ENCODE measurements around the gene S1PR3. TPM values are rescaled to one million over a fixed set of nuclear protein-coding genes. Genes with fewer than 3 reads are reported as not detected.
A peak's percentile ranks its signal among the peaks of the same experiment; 100 is the strongest.

S1PR3 gene
- total RNA-seq, 1 donor from 2014 or later = not detected

GRCh38 chr9:89000371-89000781 lies 9.1 kb downstream of the S1PR3 start:
- no peak overlapping the region for H3K27ac Mint-ChIP-seq
- H3K4me3 Mint-ChIP-seq = no peak overlapping the region
- DNase-seq = no peak
- POLR2A ChIA-PET = no interaction called here
- CTCF ChIA-PET = interaction anchor here (1.0 to 1.8 kb wide), 5 partner anchors 9 to 421 kb away, joined by 3 to 14 read pairs (median 7); no protein-coding TSS in a partner anchor
- no peaks in the 10 kb centered on the region for H3K9me3 Mint-ChIP-seq
- peaks cover 18% of the 10 kb centered on the region for H3K27me3 Mint-ChIP-seq
- H3K4me1 Mint-ChIP-seq = peaks cover 5% of the 10 kb centered on the region
- intact Hi-C loops (cut with micrococcal nuclease) = loop anchor here (5.0 kb wide), 1 partner anchor 423 kb away; no protein-coding TSS in a partner anchor
- ATAC-seq (ENCODE audit: low read depth) = no peak
- TF ChIP-seq, protein P1, sequence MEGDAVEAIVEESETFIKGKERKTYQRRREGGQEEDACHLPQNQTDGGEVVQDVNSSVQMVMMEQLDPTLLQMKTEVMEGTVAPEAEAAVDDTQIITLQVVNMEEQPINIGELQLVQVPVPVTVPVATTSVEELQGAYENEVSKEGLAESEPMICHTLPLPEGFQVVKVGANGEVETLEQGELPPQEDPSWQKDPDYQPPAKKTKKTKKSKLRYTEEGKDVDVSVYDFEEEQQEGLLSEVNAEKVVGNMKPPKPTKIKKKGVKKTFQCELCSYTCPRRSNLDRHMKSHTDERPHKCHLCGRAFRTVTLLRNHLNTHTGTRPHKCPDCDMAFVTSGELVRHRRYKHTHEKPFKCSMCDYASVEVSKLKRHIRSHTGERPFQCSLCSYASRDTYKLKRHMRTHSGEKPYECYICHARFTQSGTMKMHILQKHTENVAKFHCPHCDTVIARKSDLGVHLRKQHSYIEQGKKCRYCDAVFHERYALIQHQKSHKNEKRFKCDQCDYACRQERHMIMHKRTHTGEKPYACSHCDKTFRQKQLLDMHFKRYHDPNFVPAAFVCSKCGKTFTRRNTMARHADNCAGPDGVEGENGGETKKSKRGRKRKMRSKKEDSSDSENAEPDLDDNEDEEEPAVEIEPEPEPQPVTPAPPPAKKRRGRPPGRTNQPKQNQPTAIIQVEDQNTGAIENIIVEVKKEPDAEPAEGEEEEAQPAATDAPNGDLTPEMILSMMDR (IDR thresholded peaks at IDR 0.05) = no peak
- H3K36me3 Mint-ChIP-seq (ENCODE audit: low read depth) = no peaks in the 10 kb centered on the region

DNA sequence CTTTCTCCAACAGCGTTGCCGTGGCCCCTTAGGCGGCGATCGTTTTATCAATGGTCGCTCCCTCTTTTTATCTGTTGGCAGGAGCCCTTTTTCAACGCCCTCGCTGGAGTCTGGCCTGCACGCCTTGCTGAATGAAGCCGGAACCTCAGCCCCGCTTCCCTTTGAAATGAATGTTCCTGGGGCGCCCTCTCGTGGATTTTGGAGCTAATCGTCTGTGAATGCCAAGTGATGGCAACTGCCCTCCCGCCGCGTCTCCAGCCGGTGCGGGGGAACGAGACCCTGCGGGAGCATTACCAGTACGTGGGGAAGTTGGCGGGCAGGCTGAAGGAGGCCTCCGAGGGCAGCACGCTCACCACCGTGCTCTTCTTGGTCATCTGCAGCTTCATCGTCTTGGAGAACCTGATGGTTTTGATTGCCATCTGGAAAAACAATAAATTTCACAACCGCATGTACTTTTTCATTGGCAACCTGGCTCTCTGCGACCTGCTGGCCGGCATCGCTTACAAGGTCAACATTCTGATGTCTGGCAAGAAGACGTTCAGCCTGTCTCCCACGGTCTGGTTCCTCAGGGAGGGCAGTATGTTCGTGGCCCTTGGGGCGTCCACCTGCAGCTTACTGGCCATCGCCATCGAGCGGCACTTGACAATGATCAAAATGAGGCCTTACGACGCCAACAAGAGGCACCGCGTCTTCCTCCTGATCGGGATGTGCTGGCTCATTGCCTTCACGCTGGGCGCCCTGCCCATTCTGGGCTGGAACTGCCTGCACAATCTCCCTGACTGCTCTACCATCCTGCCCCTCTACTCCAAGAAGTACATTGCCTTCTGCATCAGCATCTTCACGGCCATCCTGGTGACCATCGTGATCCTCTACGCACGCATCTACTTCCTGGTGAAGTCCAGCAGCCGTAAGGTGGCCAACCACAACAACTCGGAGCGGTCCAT lies 10.0 kb downstream of the S1PR3 start:
- no peaks in the 10 kb centered on the region for H3K9me3 Mint-ChIP-seq
- ChIA-PET POLR2A (no interaction called here), CTCF (interaction anchor here (0.8 to 1.8 kb wide), 7 partner anchors 8 to 422 kb away, joined by 3 to 14 read pairs (median 4); no protein-coding TSS in a partner anchor)
- H3K36me3 Mint-ChIP-seq (ENCODE audit: low read depth) = no peaks in the 10 kb centered on the region
- H3K27me3 Mint-ChIP-seq = peaks cover 18% of the 10 kb centered on the region
- peak; percentile 45 for ATAC-seq (ENCODE audit: low read depth)
- TF ChIP-seq, protein P1 (IDR thresholded peaks at IDR 0.05) = peak; percentile 41
- intact Hi-C loops (cut with micrococcal nuclease) = loop anchor here (1.0 to 5.0 kb wide), 2 partner anchors 278 to 424 kb away; no protein-coding TSS in a partner anchor
- H3K4me1 Mint-ChIP-seq = peaks cover 5% of the 10 kb centered on the region
- peak; percentile 42 for DNase-seq
- no peak overlapping the region for H3K27ac Mint-ChIP-seq
- H3K4me3 Mint-ChIP-seq = no peak overlapping the region

- Mint-ChIP-seq H3K36me3 (ENCODE audit: low read depth) (no peaks in the 10 kb centered on the region), H3K4me3 (no peak overlapping the region), H3K9me3 (no peaks in the 10 kb centered on the region), H3K4me1 (peaks cover 5% of the 10 kb centered on the region), H3K27ac (no peak overlapping the region), H3K27me3 (peaks cover 18% of the 10 kb centered on the region)
- DNase-seq (no peak), ATAC-seq (ENCODE audit: low read depth) (no peak)
- ChIA-PET CTCF (interaction anchor here (1.1 to 1.8 kb wide), 2 partner anchors 404 to 410 kb away, joined by 3 to 14 read pairs; no protein-coding TSS in a partner anchor), POLR2A (no interaction called here)
- intact Hi-C loops (cut with micrococcal nuclease) = loop anchor here (1.0 to 5.0 kb wide), 2 partner anchors 279 to 425 kb away; no protein-coding TSS in a partner anchor
- TF ChIP-seq, protein P1 (IDR thresholded peaks at IDR 0.05) = no peak
Measured at GRCh38 chr9:89001917-89002540, 10.8 kb downstream of the S1PR3 start.

DNA sequence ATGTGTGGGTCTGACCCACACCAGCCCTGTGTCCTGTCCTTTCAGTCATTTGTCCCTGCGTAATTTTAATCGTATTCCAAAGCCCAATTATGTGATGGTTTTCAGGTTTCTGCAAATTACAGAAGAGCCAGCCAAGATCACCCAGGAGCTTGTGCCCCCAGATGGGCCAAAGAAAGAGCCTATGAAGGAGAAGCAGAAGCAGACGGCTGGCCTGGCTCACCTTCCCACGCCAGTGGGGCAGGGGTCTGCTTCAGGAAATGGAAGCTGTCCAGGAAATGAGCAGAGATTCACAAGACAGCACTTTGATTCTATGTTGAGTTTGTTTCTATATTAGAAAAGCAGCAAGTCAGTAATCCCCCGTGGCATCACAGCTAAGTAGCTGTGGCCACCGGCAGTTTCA lies 11.7 kb downstream of the S1PR3 start:
- no peaks in the 10 kb centered on the region for H3K9me3 Mint-ChIP-seq
- DNase-seq (no peak), ATAC-seq (ENCODE audit: low read depth) (no peak)
- TF ChIP-seq, protein P1 (IDR thresholded peaks at IDR 0.05) = no peak
- H3K4me1 Mint-ChIP-seq = peaks cover 5% of the 10 kb centered on the region
- no peak overlapping the region for H3K27ac Mint-ChIP-seq
- H3K36me3 Mint-ChIP-seq (ENCODE audit: low read depth) = no peaks in the 10 kb centered on the region
- no peak overlapping the region for H3K4me3 Mint-ChIP-seq
- ChIA-PET CTCF (no interaction called here), POLR2A (no interaction called here)
- peaks cover 18% of the 10 kb centered on the region for H3K27me3 Mint-ChIP-seq
- intact Hi-C loops (cut with micrococcal nuclease) = loop anchor here (5.0 kb wide), 1 partner anchor 426 kb away; no protein-coding TSS in a partner anchor

DNA sequence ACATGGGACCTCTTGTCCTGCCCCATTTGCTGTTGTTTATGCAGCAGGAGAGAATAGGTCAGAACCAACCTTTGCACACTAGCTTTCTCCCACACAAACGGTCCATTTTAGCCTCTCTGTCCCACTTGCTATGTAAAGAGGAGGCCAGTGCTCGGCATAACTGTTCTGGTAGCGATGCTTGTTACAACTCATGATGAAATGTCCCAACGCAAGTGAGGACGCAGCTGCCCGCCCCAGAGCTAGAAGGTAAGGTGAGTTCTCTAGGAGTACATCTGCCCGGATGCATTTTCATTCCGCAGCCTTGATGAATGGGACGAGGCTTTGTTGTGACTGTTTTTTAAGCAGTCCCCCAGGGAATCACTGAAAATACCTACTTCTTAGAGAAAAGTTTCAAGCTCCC lies 14.1 kb downstream of the S1PR3 start:
- H3K9me3 Mint-ChIP-seq = no peaks in the 10 kb centered on the region
- ATAC-seq (ENCODE audit: low read depth) (no peak), DNase-seq (no peak)
- intact Hi-C loops (cut with micrococcal nuclease) = no loop called here
- no peak overlapping the region for H3K4me3 Mint-ChIP-seq
- peaks cover 18% of the 10 kb centered on the region for H3K27me3 Mint-ChIP-seq
- POLR2A ChIA-PET = no interaction called here
- peaks cover 5% of the 10 kb centered on the region for H3K4me1 Mint-ChIP-seq
- no peak overlapping the region for H3K27ac Mint-ChIP-seq
- no peaks in the 10 kb centered on the region for H3K36me3 Mint-ChIP-seq (ENCODE audit: low read depth)
- TF ChIP-seq, protein P1 (IDR thresholded peaks at IDR 0.05) = no peak
- CTCF ChIA-PET = no interaction called here
